Upper lobe of right lung (tissue), 1 donor: ENCODE measurements around the gene TCP11L2. TPM values are rescaled to one million over a fixed set of nuclear protein-coding genes. Genes with fewer than 3 reads are reported as not detected.
"Not testable (repeated sequence)": the region's sequence is repeated elsewhere in the genome, so short reads cannot be mapped to it uniquely, and the experiment has no call there.

Experiments used
- ATAC-seq: fragments of 200-7000 bp; cut with Tn5 transposase; one replicate; pipeline ENCODE4 v1.9.1; 2020; ENCODE audit warnings: mild to moderate bottlenecking, moderate library complexity
- DNase-seq: peaks from one replicate; pipeline ENCODE4 v3.0.0-alpha.2; 2020
- H3K27ac ChIP-seq: fragments of 200-600 bp; one replicate; pipeline ENCODE4 v1.8.0; 2022
- H3K27me3 ChIP-seq: fragments of 200-600 bp; one replicate; pipeline ENCODE4 v1.8.0; 2022; ENCODE audit warnings: mild to moderate bottlenecking
- H3K36me3 ChIP-seq: fragments of 200-600 bp; one replicate; pipeline ENCODE4 v1.8.0; 2022
- H3K4me1 ChIP-seq: fragments of 200-600 bp; one replicate; pipeline ENCODE4 v1.8.0; 2022
- H3K4me3 ChIP-seq: fragments of 200-600 bp; one replicate; pipeline ENCODE4 v1.8.0; 2022; ENCODE audit warnings: mild to moderate bottlenecking
- H3K9me3 ChIP-seq: fragments of 200-600 bp; one replicate; pipeline ENCODE4 v1.8.0; 2022
- CTCF ChIP-seq: fragments of 200-600 bp; IDR thresholded peaks from one replicate; pipeline ENCODE4 v1.8.0; 2022; ENCODE audit warnings: antibody characterized with exemption
- intact Hi-C: fragments of 100-400 bp; cut with DNase I; formaldehyde crosslinking; loops from one replicate; pipeline ENCODE4 v1.11.0; 2022
- total RNA-seq: library from RNA; stranded (reverse); fragmentation: NEBNext Ultra II Directional; extraction: Animal tissue kit (Norgen Biotek cat#: 25700); gene quantifications from one replicate; pipeline ENCODE4 v1.2.1, GENCODE V29; 2021
- donor health status: DM: no; HTN: yes; CAD: no; lungs with severe emphysema.

Gene TCP11L2
- total RNA-seq, 1 donor from 2014 or later: 37.7 TPM

- ATAC-seq: no peak
- no peaks in the 10 kb centered on the region for H3K9me3 ChIP-seq
- peaks cover 35% of the 10 kb centered on the region for H3K4me1 ChIP-seq
- H3K4me3 ChIP-seq: no peak overlapping the region
- no peaks in the 10 kb centered on the region for H3K27me3 ChIP-seq
- no peak overlapping the region for H3K27ac ChIP-seq
- peaks cover 34% of the 10 kb centered on the region for H3K36me3 ChIP-seq
- no peak for DNase-seq
- intact Hi-C loops: no loop called here
- no peak for TF ChIP-seq CTCF
These were observed 8.6 kb downstream of the TCP11L2 start for GRCh38 chr12:106311139-106311538.

DNA sequence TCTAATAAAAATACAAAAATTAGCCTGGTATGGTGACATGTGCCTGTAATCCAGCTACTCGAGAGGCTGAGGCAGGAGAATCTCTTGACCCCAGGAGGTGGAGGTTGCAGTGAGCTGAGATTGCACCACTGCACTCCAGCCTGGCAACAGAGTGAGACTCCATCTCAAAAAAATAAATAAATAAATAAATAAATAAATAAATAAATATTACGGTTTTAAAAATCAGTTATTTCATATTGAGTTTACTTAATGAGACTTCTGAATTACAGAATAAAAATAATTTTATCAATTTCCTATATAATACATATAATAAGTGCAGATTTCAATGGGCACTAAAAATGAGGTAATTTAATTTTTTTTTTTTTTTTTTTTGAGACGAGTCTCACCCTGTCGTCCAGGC, 10.9 kb downstream of the TCP11L2 start:
- H3K4me3 ChIP-seq, H3K27me3 ChIP-seq, H3K27ac ChIP-seq, intact Hi-C loops, ATAC-seq, DNase-seq, H3K9me3 ChIP-seq: not testable (repeated sequence)
- H3K4me1 ChIP-seq: peaks cover 26% of the 10 kb centered on the region
- H3K36me3 ChIP-seq: peaks cover 57% of the 10 kb centered on the region

GRCh38 chr12:106315523-106315922, 13.0 kb downstream of the TCP11L2 start:
- H3K9me3 ChIP-seq: no peaks in the 10 kb centered on the region
- no peaks in the 10 kb centered on the region for H3K27me3 ChIP-seq
- no peak for TF ChIP-seq CTCF
- H3K4me1 ChIP-seq: peaks cover 6% of the 10 kb centered on the region
- intact Hi-C loops: no loop called here
- H3K36me3 ChIP-seq: peaks cover 76% of the 10 kb centered on the region
- DNase-seq: no peak
- H3K27ac ChIP-seq: no peak overlapping the region
- ATAC-seq: peak; percentile 48
- no peak overlapping the region for H3K4me3 ChIP-seq

GRCh38 chr12:106317406-106318082, 15.0 kb downstream of the TCP11L2 start:
- intact Hi-C loops: no loop called here
- Histone ChIP-seq H3K27ac (no peak overlapping the region), H3K4me3 (no peak overlapping the region), H3K4me1 (no peaks in the 10 kb centered on the region), H3K36me3 (peaks cover 91% of the 10 kb centered on the region), H3K9me3 (no peaks in the 10 kb centered on the region), H3K27me3 (no peaks in the 10 kb centered on the region)
- ATAC-seq (no peak), DNase-seq (no peak)
- no peak for TF ChIP-seq CTCF

DNA sequence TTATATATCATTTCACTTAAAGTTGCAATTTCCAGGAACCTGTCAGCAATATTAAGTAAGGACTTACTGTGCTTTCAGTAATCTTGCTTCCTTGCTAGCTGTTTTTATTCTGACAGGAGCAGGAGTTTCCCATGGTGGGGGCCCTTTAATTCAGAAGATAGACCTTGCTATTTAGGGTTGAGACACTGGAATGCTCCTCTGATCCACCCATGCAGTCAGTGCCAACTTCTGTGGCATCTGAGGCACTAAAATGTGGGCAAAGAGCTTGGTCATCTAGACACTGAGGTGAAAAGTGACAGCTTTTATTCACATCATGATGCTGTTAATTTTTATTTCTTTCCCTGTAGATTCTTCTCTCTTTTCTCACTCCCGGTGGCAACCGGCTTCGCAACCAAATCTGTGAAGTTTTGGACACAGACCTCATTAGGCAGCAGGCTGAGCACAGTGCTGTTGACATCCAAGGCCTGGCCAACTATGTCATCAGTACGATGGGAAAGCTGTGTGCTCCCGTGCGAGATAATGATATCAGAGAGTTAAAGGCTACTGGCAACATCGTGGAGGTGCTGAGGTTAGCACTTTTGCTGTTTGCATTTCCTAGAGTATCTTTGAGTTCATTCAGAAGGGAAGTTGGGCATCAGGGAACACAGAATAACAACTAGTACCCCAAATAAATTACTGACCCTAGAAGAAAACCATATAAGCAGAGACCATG, 18.8 kb downstream of the TCP11L2 start:
- peaks cover 92% of the 10 kb centered on the region for H3K36me3 ChIP-seq
- no peak overlapping the region for H3K4me3 ChIP-seq
- intact Hi-C loops: no loop called here
- no peak for TF ChIP-seq CTCF
- ATAC-seq (no peak), DNase-seq (no peak)
- no peak overlapping the region for H3K27ac ChIP-seq
- no peaks in the 10 kb centered on the region for H3K27me3 ChIP-seq
- H3K4me1 ChIP-seq: no peaks in the 10 kb centered on the region
- H3K9me3 ChIP-seq: no peaks in the 10 kb centered on the region

DNA sequence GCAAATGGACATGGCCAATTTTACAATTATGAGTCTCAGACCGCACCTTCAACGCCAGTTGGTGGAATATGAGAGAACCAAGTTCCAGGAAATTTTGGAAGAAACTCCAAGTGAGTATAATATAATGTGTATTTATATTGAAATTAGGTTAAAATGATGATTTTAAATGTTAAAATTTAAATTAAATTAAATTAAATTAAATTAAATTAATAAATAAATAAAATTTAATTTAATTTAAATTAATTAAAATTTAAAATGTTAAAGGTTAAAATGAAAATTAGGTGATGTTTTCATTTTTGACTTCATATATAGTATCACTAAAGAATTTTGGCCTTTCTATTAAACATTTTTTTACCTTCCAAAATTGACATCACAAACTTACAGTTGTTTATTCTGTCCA, 21.0 kb downstream of the TCP11L2 start:
- no peak overlapping the region for H3K27ac ChIP-seq
- ATAC-seq (no peak), DNase-seq (no peak)
- intact Hi-C loops: no loop called here
- H3K27me3 ChIP-seq: no peaks in the 10 kb centered on the region
- H3K4me3 ChIP-seq: no peak overlapping the region
- TF ChIP-seq CTCF: no peak
- no peaks in the 10 kb centered on the region for H3K4me1 ChIP-seq
- no peaks in the 10 kb centered on the region for H3K9me3 ChIP-seq
- peaks cover 92% of the 10 kb centered on the region for H3K36me3 ChIP-seq
